Endothelial cell of umbilical vein (primary cell): ENCODE measurements around the gene ATP2B2. TPM values are rescaled to one million over a fixed set of nuclear protein-coding genes. Genes with fewer than 3 reads are reported as not detected.

Source experiments
- BruUV-seq: library from RNA; stranded (reverse); fragments of 400-500 nt; replicated peaks from 2 replicates; lab custom pipeline; 2021; lab: Mats Ljungman, UMichigan
- CTCF ChIA-PET: fragments of 300-600, 350-600 bp; sonication (Branson Sonifier 250); formaldehyde crosslinking; loops from one replicate; lab custom pipeline; 2021; ENCODE audit warnings: antibody characterized with exemption, inconsistent platforms; lab: Charles Lee
- POLR2A ChIA-PET: fragments of 300-600, 350-600 bp; sonication (Branson Sonifier 250); formaldehyde crosslinking; loops from one replicate; lab custom pipeline; 2021; ENCODE audit warnings: antibody characterized with exemption, inconsistent platforms; lab: Charles Lee
- DNase-seq: peaks from one replicate; pipeline ENCODE4 v3.0.0-alpha.2; 2011; ENCODE audit warnings: low read depth, low spot score
- FAIRE-seq: peaks from 2 replicates; lab custom pipeline; 2011; peaks lifted over from hg19 to GRCh38; lab: Jason Lieb, UNC
- H2AFZ ChIP-seq: 2 replicates; pipeline ENCODE4 v1.6.0; 2012; ENCODE audit warnings: low read depth, low read length, control low read depth, inconsistent platforms
- H3K27ac ChIP-seq: 2 replicates; pipeline ENCODE4 v1.5.1; 2011; ENCODE audit warnings: low read depth, mild to moderate bottlenecking, control low read depth, low read length, moderate library complexity; ENCODE audit not compliant: insufficient read depth
- H3K27me3 ChIP-seq, 2 experiments: 2 replicates each; pipeline versions ENCODE4 v1.6.0 to v1.6.1; 2011; ENCODE audit warnings: low read length in 2 of 2, mixed read lengths in 1 of 2; ENCODE audit not compliant: control insufficient read depth in 2 of 2, insufficient read depth in 2 of 2
- H3K36me3 ChIP-seq, 2 experiments: 2 replicates in 1 of 2; 3 replicates in 1 of 2; pipeline ENCODE4 v1.5.1; 2011; ENCODE audit warnings: low read length in 2 of 2, mild to moderate bottlenecking in 1 of 2, moderate library complexity in 1 of 2; ENCODE audit not compliant: control insufficient read depth in 2 of 2, insufficient read depth in 2 of 2; ENCODE audit errors: extremely low read depth in 1 of 2
- H3K4me1 ChIP-seq: 3 replicates; pipeline ENCODE4 v1.5.1; 2011; ENCODE audit warnings: mild to moderate bottlenecking, low read length; ENCODE audit not compliant: control insufficient read depth, insufficient read depth; ENCODE audit errors: extremely low read depth
- H3K4me2 ChIP-seq: 2 replicates; pipeline ENCODE4 v1.6.1; 2011; ENCODE audit warnings: low read length, control low read depth, mixed read lengths; ENCODE audit not compliant: insufficient read depth
- H3K4me3 ChIP-seq, 3 experiments: fragments of 200-600 bp in 1 of 3; sonication (generic), shearing (Covaris generic) in 1 of 3; replicated peaks in 1 of 3; 2 replicates each; pipeline ENCODE4 v1.5.1; 2011 to 2016; ENCODE audit warnings: control low read depth in 3 of 3, low read length in 3 of 3, mild to moderate bottlenecking in 2 of 3, inconsistent platforms in 1 of 3, low read depth in 1 of 3, moderate library complexity in 1 of 3; ENCODE audit not compliant: insufficient read depth in 1 of 3
- H3K79me2 ChIP-seq: 2 replicates; pipeline ENCODE4 v1.6.0; 2012; ENCODE audit warnings: low read length, inconsistent platforms; ENCODE audit not compliant: control insufficient read depth, insufficient read depth
- H3K9ac ChIP-seq: replicated peaks from 2 replicates; pipeline ENCODE3; 2011; ENCODE audit warnings: low read length, control low read depth; ENCODE audit not compliant: insufficient read depth; ENCODE audit errors: extremely low read depth
- H3K9me1 ChIP-seq: replicated peaks from 3 replicates; pipeline ENCODE4 v1.6.0; 2011; ENCODE audit warnings: mild to moderate bottlenecking, low read length; ENCODE audit not compliant: control insufficient read depth, insufficient read depth; ENCODE audit errors: extremely low read depth
- H3K9me3 ChIP-seq: replicated peaks from 2 replicates; pipeline ENCODE4 v1.5.1; 2012; ENCODE audit warnings: low read length, inconsistent platforms; ENCODE audit not compliant: control insufficient read depth, insufficient read depth
- H4K20me1 ChIP-seq: replicated peaks from 2 replicates; pipeline ENCODE3; 2011; ENCODE audit warnings: mild to moderate bottlenecking, low read length; ENCODE audit not compliant: control insufficient read depth, insufficient read depth; ENCODE audit errors: extremely low read depth
- CTCF ChIP-seq, 2 donors: IDR thresholded peaks; 1 replicate in 1 of 2; 2 replicates in 1 of 2; pipeline ENCODE4 v1.5.1; 2011; ENCODE audit warnings: low read length in 2 of 2, mild to moderate bottlenecking in 2 of 2, moderate library complexity in 2 of 2, control low read depth in 1 of 2, inconsistent platforms in 1 of 2, low read depth in 1 of 2; ENCODE audit not compliant: insufficient read depth in 1 of 2; ENCODE audit errors: extremely low read depth in 1 of 2
- EZH2 ChIP-seq: IDR thresholded peaks from 2 replicates; pipeline ENCODE4 v1.6.1; 2012; ENCODE audit warnings: borderline replicate concordance, low read depth, mild to moderate bottlenecking, moderate library complexity, low read length, inconsistent platforms; ENCODE audit not compliant: severe bottlenecking
- FOS ChIP-seq: IDR thresholded peaks from 2 replicates; pipeline ENCODE4 v1.6.1; 2011; ENCODE audit warnings: mild to moderate bottlenecking, low read length, moderate library complexity, borderline replicate concordance; ENCODE audit not compliant: insufficient read depth
- GATA2 ChIP-seq: IDR thresholded peaks from 2 replicates; pipeline ENCODE4 v1.7.0; 2011; ENCODE audit warnings: low read depth, mild to moderate bottlenecking, moderate library complexity, mixed read lengths, low read length; ENCODE audit not compliant: insufficient read length, insufficient read depth
- JUN ChIP-seq: IDR thresholded peaks from 2 replicates; pipeline ENCODE4 v1.6.1; 2011; ENCODE audit warnings: borderline replicate concordance, low read depth; ENCODE audit not compliant: insufficient read length, insufficient read depth
- MAX ChIP-seq: IDR thresholded peaks from 2 replicates; pipeline ENCODE4 v1.6.1; 2011; ENCODE audit not compliant: insufficient read depth, insufficient read length
- MYC ChIP-seq: IDR thresholded peaks from one replicate; pipeline ENCODE4 v1.6.1; 2011; ENCODE audit warnings: mild to moderate bottlenecking, low read depth, low read length
- POLR2A ChIP-seq: IDR thresholded peaks from 2 replicates; pipeline ENCODE4 v1.6.1; 2012; ENCODE audit warnings: low read depth, mild to moderate bottlenecking, control low read depth, low read length
- POLR2AphosphoS5 ChIP-seq: IDR thresholded peaks from 2 replicates; pipeline ENCODE4 v1.6.1; 2012; ENCODE audit warnings: low read depth, mild to moderate bottlenecking, control low read depth, low read length, moderate library complexity; ENCODE audit not compliant: insufficient read depth
- dilution Hi-C: fragments of 300-500 bp; cut with MboI; formaldehyde crosslinking; loops from one replicate; pipeline ENCODE4 v1.15.0; 2019; ENCODE audit warnings: low sequenced_read_pairs; ENCODE audit not compliant: extremely low pct_ligation_motif_present
- intact Hi-C: fragments of 100-400 bp; cut with micrococcal nuclease; formaldehyde crosslinking; loops from one replicate; pipeline ENCODE4 v1.10.0; 2022
- polyA plus RNA-seq, 4 experiments: library from polyadenylated mRNA; depleted of rRNA in 3 of 4; stranded (reverse) in 3 of 4; unstranded in 1 of 4; fragments of >200 nt; gene quantifications; 2 replicates each; pipeline versions ENCODE4 v1.2.1 to v1.2.3, GENCODE V29; 2011 to 2012; ENCODE audit warnings: missing spikeins in 1 of 4
- total RNA-seq: library from RNA; stranded (reverse); gene quantifications from 2 replicates; pipeline ENCODE4 v1.2.3, GENCODE V29; 2021

Gene ATP2B2
- total and polyA plus RNA-seq, 2 donors (not counting 3 experiments of a cell fraction or from before 2014, with no cell fraction given) = not detected

- H3K4me3 ChIP-seq = no peak overlapping the region
- H3K4me2 ChIP-seq = no peak overlapping the region
- no peaks in the 10 kb centered on the region for H4K20me1 ChIP-seq
- no peak overlapping the region for H3K27ac ChIP-seq
- H3K9ac ChIP-seq = no peak overlapping the region
- FAIRE-seq (no peak), DNase-seq (no peak)
- ChIA-PET CTCF (interaction anchor here (1.1 to 3.9 kb wide), 7 partner anchors 11 to 405 kb away, joined by 3 to 84 read pairs (median 9); no protein-coding TSS in a partner anchor), POLR2A (no interaction called here)
- no peaks in the 10 kb centered on the region for H3K36me3 ChIP-seq
- BruUV-seq = no TSS peak
- H3K9me1 ChIP-seq = no peaks in the 10 kb centered on the region
- H3K9me3 ChIP-seq = no peaks in the 10 kb centered on the region
- intact Hi-C loops (loop anchor here (1.0 kb wide), 1 partner anchor 394 kb away; no protein-coding TSS in a partner anchor), dilution Hi-C loops (no loop called here)
- no peaks in the 10 kb centered on the region for H3K27me3 ChIP-seq
- H2AFZ ChIP-seq = no peak overlapping the region
- H3K4me1 ChIP-seq = no peaks in the 10 kb centered on the region
- no peaks in the 10 kb centered on the region for H3K79me2 ChIP-seq
- TF ChIP-seq JUN (no peak), MYC (no peak), GATA2 (no peak), POLR2A (no peak), CTCF (IDR thresholded peaks at IDR 0.05; ENCODE audit: extremely low read depth in 1 of 2, insufficient read depth in 1 of 2, low read depth in 1 of 2, low read length in 2 of 2) (no peak), FOS (no peak), POLR2AphosphoS5 (no peak), EZH2 (no peak), MAX (no peak)
Observed at GRCh38 chr3:10344944-10345575, 160.3 kb downstream of the ATP2B2 start.
